GM04504 (cell line): ENCODE measurements around the gene ZSWIM4.

Experiments
- DNase-seq: peaks from one replicate; pipeline ENCODE4 v3.0.0-alpha.2; 2012; ENCODE audit warnings: low read depth

The ZSWIM4 gene

GRCh38 chr19:13812544-13812943 is 17.3 kb downstream of the ZSWIM4 start:
- no peak for DNase-seq

- no peak for DNase-seq
Observed at GRCh38 chr19:13813147-13813546, 17.9 kb downstream of the ZSWIM4 start.

GRCh38 chr19:13814550-13814949 is 19.3 kb downstream of the ZSWIM4 start:
- no peak for DNase-seq

- DNase-seq = no peak
Observed at GRCh38 chr19:13817018-13817614, 21.9 kb downstream of the ZSWIM4 start.

- no peak for DNase-seq
Observed at GRCh38 chr19:13817615-13818371, 22.6 kb downstream of the ZSWIM4 start.

GRCh38 chr19:13819238-13819637 is 24.0 kb downstream of the ZSWIM4 start:
- no peak for DNase-seq

GRCh38 chr19:13821292-13821691 is 26.0 kb downstream of the ZSWIM4 start:
- DNase-seq = no peak

- no peak for DNase-seq
Observed at GRCh38 chr19:13823256-13823655, 28.0 kb downstream of the ZSWIM4 start.

GRCh38 chr19:13823901-13824300 is 28.7 kb downstream of the ZSWIM4 start:
- DNase-seq = no peak

GRCh38 chr19:13824703-13825102 is 29.5 kb downstream of the ZSWIM4 start:
- no peak for DNase-seq

- DNase-seq = no peak
Observed at GRCh38 chr19:13825489-13826441, 30.5 kb downstream of the ZSWIM4 start.

GRCh38 chr19:13826652-13827235 is 31.5 kb downstream of the ZSWIM4 start:
- DNase-seq = no peak

GRCh38 chr19:13827656-13828055 is 32.4 kb downstream of the ZSWIM4 start:
- DNase-seq = no peak

- no peak for DNase-seq
Observed at GRCh38 chr19:13830114-13830740, 35.0 kb downstream of the ZSWIM4 start.

GRCh38 chr19:13830741-13831536 is 35.7 kb downstream of the ZSWIM4 start:
- DNase-seq = no peak

GRCh38 chr19:13831537-13832467 is 36.6 kb downstream of the ZSWIM4 start:
- DNase-seq = no peak

- peak; percentile 76 for DNase-seq
Observed at GRCh38 chr19:13833330-13834243, 38.3 kb downstream of the ZSWIM4 start.

GRCh38 chr19:13834244-13835069 is 39.2 kb downstream of the ZSWIM4 start:
- no peak for DNase-seq
